ENCODE results near the gene TAS2R43. TPM values are rescaled to one million over a fixed set of nuclear protein-coding genes. Genes with fewer than 3 reads are reported as not detected.
"Not testable (repeated sequence)": the region's sequence is repeated elsewhere in the genome, so short reads cannot be mapped to it uniquely, and the experiment has no call there.

TAS2R43 gene
- polyA plus RNA-seq, 1 of the 3 experiments (the other 2 are of a cell fraction): not detected

- DNase-seq: no peak
- no peak for TF ChIP-seq CTCF (IDR thresholded peaks at IDR 0.05)
- TF ChIP-seq GATA2 (CRISPR knock-in tag; IDR thresholded peaks at IDR 0.05): no peak
- no peak for TF ChIP-seq FOSL2 (IDR thresholded peaks at IDR 0.05; ENCODE audit: borderline replicate concordance, low read depth)
- H3K27me3 ChIP-seq (ENCODE audit: insufficient read depth): no peaks in the 10 kb centered on the region
- WGBS (ENCODE audit: low lambda C conversion rate): 87% methylated on average over 2 of the region's 2 CpGs
- H3K4me3 ChIP-seq (ENCODE audit: low read depth in 2 of 2, low read length in 1 of 2): no peak overlapping the region
- no peaks in the 10 kb centered on the region for H3K4me1 ChIP-seq (ENCODE audit: control insufficient read depth in 1 of 2, insufficient read depth in 2 of 2, low read depth in 1 of 2, low read length in 1 of 2)
- H3K9me3 ChIP-seq: no peaks in the 10 kb centered on the region
- H3K4me2 ChIP-seq: no peak overlapping the region
- no peak overlapping the region for H3K9ac ChIP-seq
- no peaks in the 10 kb centered on the region for H3F3A ChIP-seq (replicated peaks; ENCODE audit: insufficient read depth)
- peaks cover 0 to 19% of the 10 kb centered on the region in 2 experiments for H3K36me3 ChIP-seq (replicated peaks in 1 of 2; ENCODE audit: control insufficient read depth in 1 of 2, insufficient read depth in 2 of 2, low read length in 1 of 2)
- H2AFZ ChIP-seq (ENCODE audit: low read depth): no peak overlapping the region
- H3K9me2 ChIP-seq: no peaks in the 10 kb centered on the region
- H3K27ac ChIP-seq (ENCODE audit: low read depth in 2 of 2, low read length in 1 of 2): no peak overlapping the region
- H3K79me2 ChIP-seq (ENCODE audit: insufficient read depth): peaks cover 67% of the 10 kb centered on the region
- POLR2A ChIA-PET: no interaction called here
- CTCF ChIA-PET: no interaction called here
- H4K20me1 ChIP-seq (ENCODE audit: insufficient read depth): no peaks in the 10 kb centered on the region
Measured at GRCh38 chr12:11106288-11106687, 14.2 kb upstream of the TAS2R43 start.

- no peak for DNase-seq
- Histone ChIP-seq H3K27ac (ENCODE audit: low read depth in 2 of 2, low read length in 1 of 2) (no peak overlapping the region), H3K36me3 (replicated peaks in 1 of 2; ENCODE audit: control insufficient read depth in 1 of 2, insufficient read depth in 2 of 2, low read length in 1 of 2) (peaks cover 0 to 22% of the 10 kb centered on the region in 2 experiments), H3K4me1 (ENCODE audit: control insufficient read depth in 1 of 2, insufficient read depth in 2 of 2, low read depth in 1 of 2, low read length in 1 of 2) (no peaks in the 10 kb centered on the region), H3K4me3 (ENCODE audit: low read depth in 2 of 2, low read length in 1 of 2) (no peak overlapping the region), H3K27me3 (ENCODE audit: insufficient read depth) (no peaks in the 10 kb centered on the region), H3K9me2 (no peaks in the 10 kb centered on the region), H2AFZ (ENCODE audit: low read depth) (no peak overlapping the region), H3F3A (replicated peaks; ENCODE audit: insufficient read depth) (no peaks in the 10 kb centered on the region), H3K9ac (no peak overlapping the region), H4K20me1 (ENCODE audit: insufficient read depth) (no peaks in the 10 kb centered on the region), H3K9me3 (no peaks in the 10 kb centered on the region), H3K79me2 (ENCODE audit: insufficient read depth) (peaks cover 65% of the 10 kb centered on the region), H3K4me2 (no peak overlapping the region)
- CTCF ChIA-PET: no interaction called here
- TF ChIP-seq POLR2AphosphoS5 (IDR thresholded peaks at IDR 0.05; ENCODE audit: low read depth, low read length): no peak
- no peak for TF ChIP-seq FOSL2 (IDR thresholded peaks at IDR 0.05; ENCODE audit: borderline replicate concordance, low read depth)
- no peak for TF ChIP-seq FOXM1 (IDR thresholded peaks at IDR 0.05; ENCODE audit: low read depth)
- no peak for TF ChIP-seq FOXJ3 (CRISPR knock-in tag; IDR thresholded peaks at IDR 0.05)
- TF ChIP-seq ELF1 (IDR thresholded peaks at IDR 0.05): no peak
- TF ChIP-seq MXI1 (IDR thresholded peaks at IDR 0.05; ENCODE audit: low read depth, low read length): no peak
- POLR2A ChIA-PET: no interaction called here
- 27% methylated on average over 2 of the region's 2 CpGs for WGBS (ENCODE audit: low lambda C conversion rate)
Measured at GRCh38 chr12:11105546-11105945, 13.4 kb upstream of the TAS2R43 start.

DNA sequence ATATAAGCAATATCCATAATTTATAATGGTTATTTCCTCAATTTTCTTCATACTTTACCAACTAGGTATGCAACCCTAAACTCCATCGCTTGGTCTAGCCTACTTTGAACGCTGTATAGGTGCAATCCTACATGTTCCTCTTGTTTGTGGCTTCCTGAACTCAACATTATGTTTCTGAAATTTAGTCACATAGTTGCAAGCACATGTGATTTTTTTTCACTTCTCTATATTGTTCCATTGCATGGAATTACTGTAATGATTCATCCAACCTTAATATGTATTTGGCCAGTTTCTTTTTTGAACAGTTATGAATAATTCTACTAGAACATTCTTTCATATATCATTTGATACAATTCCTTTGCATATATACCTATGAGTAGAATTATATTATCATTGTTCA is 2.8 kb upstream of the TAS2R43 start:
- H3K27me3 ChIP-seq (ENCODE audit: insufficient read depth); H3K27ac ChIP-seq (ENCODE audit: low read depth in 2 of 2, low read length in 1 of 2); H3K79me2 ChIP-seq (ENCODE audit: insufficient read depth); H3K4me1 ChIP-seq (ENCODE audit: control insufficient read depth in 1 of 2, insufficient read depth in 2 of 2, low read depth in 1 of 2, low read length in 1 of 2); POLR2A ChIA-PET; H3K4me3 ChIP-seq (ENCODE audit: low read depth in 2 of 2, low read length in 1 of 2); H3K36me3 ChIP-seq (replicated peaks in 1 of 2; ENCODE audit: control insufficient read depth in 1 of 2, insufficient read depth in 2 of 2, low read length in 1 of 2); CTCF ChIA-PET; H3K9me3 ChIP-seq; DNase-seq; H2AFZ ChIP-seq (ENCODE audit: low read depth); H3K4me2 ChIP-seq; H3F3A ChIP-seq (replicated peaks; ENCODE audit: insufficient read depth); H3K9ac ChIP-seq; H3K9me2 ChIP-seq; H4K20me1 ChIP-seq (ENCODE audit: insufficient read depth): not testable (repeated sequence)
- WGBS (ENCODE audit: low lambda C conversion rate): no CpG with 5 or more reads among the region's 2 CpGs

All from SK-N-SH (cell line).